COR-L47 (cell line): ENCODE results near the gene CCRL2.
A peak's percentile ranks its signal among the peaks of the same experiment; 100 is the strongest.

Source experiments
- DNase-seq: peaks from one replicate; lab custom pipeline; 2025; lab: John Stamatoyannopoulos, UW

Gene CCRL2

GRCh38 chr3:46406788-46407611 is at the start of gene CCRL2, which contains the start of gene CCR5AS:
CCRL2 (plus strand) TSS chr3:46407259; CDS start chr3:46408080, 821 bp downstream.
CCR5AS (minus strand) TSS chr3:46407066.
- no peak for DNase-seq

DNA sequence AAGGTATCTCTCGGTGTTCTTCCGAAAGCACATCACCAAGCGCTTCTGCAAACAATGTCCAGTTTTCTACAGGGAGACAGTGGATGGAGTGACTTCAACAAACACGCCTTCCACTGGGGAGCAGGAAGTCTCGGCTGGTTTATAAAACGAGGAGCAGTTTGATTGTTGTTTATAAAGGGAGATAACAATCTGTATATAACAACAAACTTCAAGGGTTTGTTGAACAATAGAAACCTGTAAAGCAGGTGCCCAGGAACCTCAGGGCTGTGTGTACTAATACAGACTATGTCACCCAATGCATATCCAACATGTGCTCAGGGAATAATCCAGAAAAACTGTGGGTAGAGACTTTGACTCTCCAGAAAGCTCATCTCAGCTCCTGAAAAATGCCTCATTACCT is 48.6 kb upstream of the CCRL2 start:
- no peak for DNase-seq

DNA sequence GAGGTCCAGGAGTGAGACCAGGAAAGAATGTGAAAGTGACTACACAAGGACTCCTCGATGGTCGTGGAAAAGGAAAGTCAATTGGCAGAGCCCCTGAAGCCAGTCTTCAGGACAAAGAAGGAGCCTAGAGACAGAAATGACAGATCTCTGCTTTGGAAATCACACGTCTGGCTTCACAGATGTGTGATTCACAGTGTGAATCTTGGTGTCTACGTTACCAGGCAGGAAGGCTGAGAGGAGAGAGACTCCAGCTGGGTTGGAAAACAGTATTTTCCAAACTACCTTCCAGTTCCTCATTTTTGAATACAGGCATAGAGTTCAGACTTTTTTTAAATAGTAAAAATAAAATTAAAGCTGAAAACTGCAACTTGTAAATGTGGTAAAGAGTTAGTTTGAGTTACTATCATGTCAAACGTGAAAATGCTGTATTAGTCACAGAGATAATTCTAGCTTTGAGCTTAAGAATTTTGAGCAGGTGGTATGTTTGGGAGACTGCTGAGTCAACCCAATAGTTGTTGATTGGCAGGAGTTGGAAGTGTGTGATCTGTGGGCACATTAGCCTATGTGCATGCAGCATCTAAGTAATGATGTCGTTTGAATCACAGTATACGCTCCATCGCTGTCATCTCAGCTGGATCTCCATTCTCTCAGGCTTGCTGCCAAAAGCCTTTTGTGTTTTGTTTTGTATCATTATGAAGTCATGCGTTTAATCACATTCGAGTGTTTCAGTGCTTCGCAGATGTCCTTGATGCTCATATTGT is 47.1 kb upstream of the CCRL2 start:
- DNase-seq, result peak; percentile 83

DNA sequence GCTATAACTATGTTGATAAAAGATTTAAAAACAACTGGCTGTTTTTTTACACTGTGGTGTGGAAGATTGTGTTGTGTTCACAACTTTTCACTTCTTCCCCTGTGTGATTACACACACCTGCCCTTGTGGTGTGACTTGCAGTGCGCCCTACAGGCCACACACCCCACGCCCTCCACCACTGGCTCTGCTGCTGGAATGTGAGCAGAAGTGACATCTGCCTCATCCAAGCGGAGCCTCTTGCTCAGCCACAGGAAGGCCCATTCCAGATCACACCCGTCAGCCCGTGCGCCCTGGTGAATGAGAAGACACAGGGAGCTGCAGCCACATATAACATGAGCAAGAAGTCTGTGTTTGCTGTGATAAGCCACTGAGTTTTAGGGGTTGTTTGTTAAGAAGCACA is 46.2 kb upstream of the CCRL2 start:
- DNase-seq, result no peak

- no peak for DNase-seq
These were observed 45.4 kb upstream of the CCRL2 start for GRCh38 chr3:46361408-46362283.

DNA sequence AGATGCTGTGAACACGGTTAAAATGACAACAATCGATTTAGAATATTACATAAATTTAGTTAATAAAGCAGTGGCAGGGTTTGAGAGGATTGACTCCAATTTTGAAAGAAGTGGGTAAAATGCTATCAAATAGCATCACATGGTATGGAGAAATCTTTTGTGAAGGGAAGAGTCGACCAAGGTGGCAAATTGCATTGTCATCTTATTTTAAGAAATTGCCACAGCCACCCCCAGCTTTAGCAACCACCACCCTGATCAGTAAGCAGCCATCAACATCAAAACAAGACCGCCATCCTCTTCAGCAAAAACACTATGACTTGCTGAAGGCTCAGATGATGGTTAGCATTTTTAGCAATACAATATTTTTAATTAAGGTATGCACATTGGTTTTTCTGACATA is 42.0 kb upstream of the CCRL2 start:
- no peak for DNase-seq

GRCh38 chr3:46365737-46366524 is 41.1 kb upstream of the CCRL2 start:
- no peak for DNase-seq

GRCh38 chr3:46367811-46368210 is 39.2 kb upstream of the CCRL2 start:
- DNase-seq, result no peak

GRCh38 chr3:46368569-46368968 is 38.5 kb upstream of the CCRL2 start:
- DNase-seq, result no peak

- DNase-seq, result no peak
These were observed 37.9 kb upstream of the CCRL2 start for GRCh38 chr3:46369151-46369550.

DNA sequence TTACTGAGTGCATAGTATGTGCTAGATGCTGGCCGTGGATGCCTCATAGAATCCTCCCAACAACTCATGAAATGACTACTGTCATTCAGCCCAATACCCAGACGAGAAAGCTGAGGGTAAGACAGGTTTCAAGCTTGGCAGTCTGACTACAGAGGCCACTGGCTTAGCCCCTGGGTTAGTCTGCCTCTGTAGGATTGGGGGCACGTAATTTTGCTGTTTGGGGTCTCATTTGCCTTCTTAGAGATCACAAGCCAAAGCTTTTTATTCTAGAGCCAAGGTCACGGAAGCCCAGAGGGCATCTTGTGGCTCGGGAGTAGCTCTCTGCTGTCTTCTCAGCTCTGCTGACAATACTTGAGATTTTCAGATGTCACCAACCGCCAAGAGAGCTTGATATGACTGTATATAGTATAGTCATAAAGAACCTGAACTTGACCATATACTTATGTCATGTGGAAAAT is 37.4 kb upstream of the CCRL2 start:
- no peak for DNase-seq

GRCh38 chr3:46370839-46371518 is 36.1 kb upstream of the CCRL2 start, which contains the start of gene CCR5:
CCR5 (plus strand) TSS chr3:46370946; CDS start chr3:46372903, 1,957 bp downstream.
- DNase-seq, result no peak

DNA sequence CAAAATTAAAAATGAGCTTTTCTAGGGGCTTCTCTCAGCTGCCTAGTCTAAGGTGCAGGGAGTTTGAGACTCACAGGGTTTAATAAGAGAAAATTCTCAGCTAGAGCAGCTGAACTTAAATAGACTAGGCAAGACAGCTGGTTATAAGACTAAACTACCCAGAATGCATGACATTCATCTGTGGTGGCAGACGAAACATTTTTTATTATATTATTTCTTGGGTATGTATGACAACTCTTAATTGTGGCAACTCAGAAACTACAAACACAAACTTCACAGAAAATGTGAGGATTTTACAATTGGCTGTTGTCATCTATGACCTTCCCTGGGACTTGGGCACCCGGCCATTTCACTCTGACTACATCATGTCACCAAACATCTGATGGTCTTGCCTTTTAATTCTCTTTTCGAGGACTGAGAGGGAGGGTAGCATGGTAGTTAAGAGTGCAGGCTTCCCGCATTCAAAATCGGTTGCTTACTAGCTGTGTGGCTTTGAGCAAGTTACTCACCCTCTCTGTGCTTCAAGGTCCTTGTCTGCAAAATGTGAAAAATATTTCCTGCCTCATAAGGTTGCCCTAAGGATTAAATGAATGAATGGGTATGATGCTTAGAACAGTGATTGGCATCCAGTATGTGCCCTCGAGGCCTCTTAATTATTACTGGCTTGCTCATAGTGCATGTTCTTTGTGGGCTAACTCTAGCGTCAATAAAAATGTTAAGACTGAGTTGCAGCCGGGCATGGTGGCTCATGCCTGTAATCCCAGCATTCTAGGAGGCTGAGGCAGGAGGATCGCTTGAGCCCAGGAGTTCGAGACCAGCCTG is 35.3 kb upstream of the CCRL2 start:
- DNase-seq, result no peak

DNA sequence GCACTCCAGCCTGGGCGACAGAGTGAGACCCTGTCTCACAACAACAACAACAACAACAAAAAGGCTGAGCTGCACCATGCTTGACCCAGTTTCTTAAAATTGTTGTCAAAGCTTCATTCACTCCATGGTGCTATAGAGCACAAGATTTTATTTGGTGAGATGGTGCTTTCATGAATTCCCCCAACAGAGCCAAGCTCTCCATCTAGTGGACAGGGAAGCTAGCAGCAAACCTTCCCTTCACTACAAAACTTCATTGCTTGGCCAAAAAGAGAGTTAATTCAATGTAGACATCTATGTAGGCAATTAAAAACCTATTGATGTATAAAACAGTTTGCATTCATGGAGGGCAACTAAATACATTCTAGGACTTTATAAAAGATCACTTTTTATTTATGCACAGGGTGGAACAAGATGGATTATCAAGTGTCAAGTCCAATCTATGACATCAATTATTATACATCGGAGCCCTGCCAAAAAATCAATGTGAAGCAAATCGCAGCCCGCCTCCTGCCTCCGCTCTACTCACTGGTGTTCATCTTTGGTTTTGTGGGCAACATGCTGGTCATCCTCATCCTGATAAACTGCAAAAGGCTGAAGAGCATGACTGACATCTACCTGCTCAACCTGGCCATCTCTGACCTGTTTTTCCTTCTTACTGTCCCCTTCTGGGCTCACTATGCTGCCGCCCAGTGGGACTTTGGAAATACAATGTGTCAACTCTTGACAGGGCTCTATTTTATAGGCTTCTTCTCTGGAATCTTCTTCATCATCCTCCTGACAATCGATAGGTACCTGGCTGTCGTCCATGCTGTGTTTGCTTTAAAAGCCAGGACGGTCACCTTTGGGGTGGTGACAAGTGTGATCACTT is 34.3 kb upstream of the CCRL2 start:
- DNase-seq, result peak; percentile 18

DNA sequence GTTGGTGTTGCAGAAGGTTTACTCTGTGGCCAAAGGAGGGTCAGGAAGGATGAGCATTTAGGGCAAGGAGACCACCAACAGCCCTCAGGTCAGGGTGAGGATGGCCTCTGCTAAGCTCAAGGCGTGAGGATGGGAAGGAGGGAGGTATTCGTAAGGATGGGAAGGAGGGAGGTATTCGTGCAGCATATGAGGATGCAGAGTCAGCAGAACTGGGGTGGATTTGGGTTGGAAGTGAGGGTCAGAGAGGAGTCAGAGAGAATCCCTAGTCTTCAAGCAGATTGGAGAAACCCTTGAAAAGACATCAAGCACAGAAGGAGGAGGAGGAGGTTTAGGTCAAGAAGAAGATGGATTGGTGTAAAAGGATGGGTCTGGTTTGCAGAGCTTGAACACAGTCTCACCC is 32.3 kb upstream of the CCRL2 start:
- no peak for DNase-seq

GRCh38 chr3:46375218-46375617 is 31.8 kb upstream of the CCRL2 start:
- DNase-seq, result no peak

DNA sequence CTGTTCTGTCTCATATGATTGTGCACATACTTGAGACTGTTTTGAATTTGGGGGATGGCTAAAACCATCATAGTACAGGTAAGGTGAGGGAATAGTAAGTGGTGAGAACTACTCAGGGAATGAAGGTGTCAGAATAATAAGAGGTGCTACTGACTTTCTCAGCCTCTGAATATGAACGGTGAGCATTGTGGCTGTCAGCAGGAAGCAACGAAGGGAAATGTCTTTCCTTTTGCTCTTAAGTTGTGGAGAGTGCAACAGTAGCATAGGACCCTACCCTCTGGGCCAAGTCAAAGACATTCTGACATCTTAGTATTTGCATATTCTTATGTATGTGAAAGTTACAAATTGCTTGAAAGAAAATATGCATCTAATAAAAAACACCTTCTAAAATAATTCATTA is 31.2 kb upstream of the CCRL2 start:
- DNase-seq, result no peak

DNA sequence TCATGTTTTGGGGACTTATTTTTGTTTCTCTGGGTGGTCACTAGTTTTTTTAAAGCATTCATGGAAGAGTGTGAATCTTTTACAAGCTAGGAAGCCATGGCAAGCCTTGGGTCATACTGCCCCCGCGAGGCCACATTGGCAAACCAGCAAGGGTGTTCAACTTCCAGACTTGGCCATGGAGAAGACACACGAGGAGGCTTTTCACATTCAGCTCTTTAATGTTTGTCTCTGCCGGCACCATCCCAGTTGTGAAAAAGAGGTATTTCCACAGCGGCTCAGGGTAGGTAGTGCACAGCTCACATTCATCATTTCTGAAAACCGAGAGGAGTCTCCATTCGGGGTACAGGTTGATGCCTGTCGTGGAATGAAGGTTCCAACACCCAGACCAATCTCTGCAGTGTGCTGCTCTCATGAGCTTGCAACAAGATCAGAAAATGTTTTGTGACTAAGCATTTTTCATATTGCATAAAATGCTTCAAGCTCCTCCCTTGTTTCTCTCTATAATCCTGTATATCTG is 28.6 kb upstream of the CCRL2 start:
- DNase-seq, result no peak
